Measurements from ENCODE around the gene MYO5B.

GRCh38 chr18:50126471-50126870 lies 68.5 kb downstream of the MYO5B start:
- TF ChIP-seq RAD21 (IDR thresholded peaks at IDR 0.05; ENCODE audit: low read length) (no peak), CTCF (conservative IDR thresholded peaks at IDR 0.05; ENCODE audit: low read depth, low read length) (no peak)

Measured in IMR-90 (cell line).